ENCODE results near the gene MINDY1. TPM values are rescaled to one million over a fixed set of nuclear protein-coding genes. Genes with fewer than 3 reads are reported as not detected.

Gene MINDY1
- total RNA-seq, 1 donor from 2014 or later: 8.8 TPM

DNA sequence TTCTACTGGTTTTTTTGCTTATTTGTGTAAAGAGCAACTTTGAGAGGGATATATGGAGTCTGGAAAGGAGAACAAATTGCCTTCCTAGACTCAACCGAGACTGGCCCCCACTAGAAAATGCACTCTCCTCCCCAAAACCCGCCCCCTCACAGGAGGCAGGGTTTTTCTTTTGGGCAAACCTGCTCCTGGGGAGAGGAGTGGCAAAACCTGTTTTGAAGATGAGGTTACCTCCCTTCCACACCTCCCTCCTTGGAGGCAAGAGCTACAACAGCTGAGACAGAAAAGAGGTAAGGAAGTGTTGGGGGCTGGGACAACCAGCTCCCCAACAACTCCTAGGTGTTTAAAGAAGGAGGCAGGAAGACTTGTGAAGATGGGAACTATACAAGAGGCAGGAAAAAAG, 29.7 kb upstream of the MINDY1 start, which contains the start of gene BNIPL:
Gene BNIPL, plus strand, starts transcription at position 231 of the 400 bp plus-strand sequence. Its CDS starts 140 bp downstream, at position 371.
- Mint-ChIP-seq H3K4me1 (ENCODE audit: low read depth, unreplicated experiment) (peaks cover 8% of the 10 kb centered on the region), H3K4me3 (ENCODE audit: unreplicated experiment) (no peak within 1 kb of the TSS)
- FAIRE-seq: no peak

DNA sequence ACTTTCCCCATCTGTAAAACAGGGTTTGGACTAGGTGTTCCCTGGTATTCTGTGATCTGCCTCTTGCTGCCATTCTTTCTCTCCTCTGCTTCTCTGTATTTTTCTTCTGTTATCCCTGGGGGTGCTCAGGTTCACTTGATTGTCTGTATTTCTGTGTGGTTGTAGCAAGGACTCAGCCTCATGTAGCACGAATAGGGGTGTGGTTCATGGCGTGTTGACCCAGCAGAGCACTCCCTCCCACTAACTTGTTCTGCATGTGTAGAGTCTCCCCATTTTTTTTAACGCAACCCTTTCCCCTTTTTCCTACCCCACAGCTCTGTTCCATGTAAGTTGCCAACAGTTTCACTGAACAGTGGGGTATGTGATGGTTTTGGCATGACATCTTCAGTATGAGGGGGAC, 28.5 kb upstream of the MINDY1 start:
- FAIRE-seq (no peak), DNase-seq (ENCODE audit: low read depth) (no peak)
- Histone ChIP-seq H4K20me1 (ENCODE audit: insufficient read depth, low read length) (no peaks in the 10 kb centered on the region), H3K4me1 (ENCODE audit: insufficient read depth, low read length) (no peaks in the 10 kb centered on the region), H3K79me2 (ENCODE audit: insufficient read depth, low read length) (no peaks in the 10 kb centered on the region), H3K9ac (ENCODE audit: low read length) (no peak overlapping the region), H3K36me3 (ENCODE audit: insufficient read depth, low read length) (no peaks in the 10 kb centered on the region), H3K27ac (ENCODE audit: low read depth, low read length) (no peak overlapping the region), H3K4me3 (ENCODE audit: insufficient read depth, low read depth, low read length) (no peak overlapping the region), H3K4me2 (ENCODE audit: low read length) (no peak overlapping the region), H2AFZ (ENCODE audit: low read depth, low read length) (no peak overlapping the region), H3K27me3 (ENCODE audit: insufficient read depth, low read length) (no peaks in the 10 kb centered on the region), H3K9me3 (ENCODE audit: insufficient read depth, low read depth, low read length) (no peaks in the 10 kb centered on the region)
- peaks cover 29% of the 10 kb centered on the region for H3K36me3 Mint-ChIP-seq (ENCODE audit: low read depth, unreplicated experiment)
- TF ChIP-seq, protein P1, sequence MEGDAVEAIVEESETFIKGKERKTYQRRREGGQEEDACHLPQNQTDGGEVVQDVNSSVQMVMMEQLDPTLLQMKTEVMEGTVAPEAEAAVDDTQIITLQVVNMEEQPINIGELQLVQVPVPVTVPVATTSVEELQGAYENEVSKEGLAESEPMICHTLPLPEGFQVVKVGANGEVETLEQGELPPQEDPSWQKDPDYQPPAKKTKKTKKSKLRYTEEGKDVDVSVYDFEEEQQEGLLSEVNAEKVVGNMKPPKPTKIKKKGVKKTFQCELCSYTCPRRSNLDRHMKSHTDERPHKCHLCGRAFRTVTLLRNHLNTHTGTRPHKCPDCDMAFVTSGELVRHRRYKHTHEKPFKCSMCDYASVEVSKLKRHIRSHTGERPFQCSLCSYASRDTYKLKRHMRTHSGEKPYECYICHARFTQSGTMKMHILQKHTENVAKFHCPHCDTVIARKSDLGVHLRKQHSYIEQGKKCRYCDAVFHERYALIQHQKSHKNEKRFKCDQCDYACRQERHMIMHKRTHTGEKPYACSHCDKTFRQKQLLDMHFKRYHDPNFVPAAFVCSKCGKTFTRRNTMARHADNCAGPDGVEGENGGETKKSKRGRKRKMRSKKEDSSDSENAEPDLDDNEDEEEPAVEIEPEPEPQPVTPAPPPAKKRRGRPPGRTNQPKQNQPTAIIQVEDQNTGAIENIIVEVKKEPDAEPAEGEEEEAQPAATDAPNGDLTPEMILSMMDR (IDR thresholded peaks at IDR 0.05; ENCODE audit: insufficient read depth, low read depth, low read length): no peak
- TF ChIP-seq EZH2 (IDR thresholded peaks at IDR 0.05; ENCODE audit: insufficient read depth, low read length): no peak
- no peaks in the 10 kb centered on the region for H3K27me3 Mint-ChIP-seq (ENCODE audit: low read depth, unreplicated experiment)
- H3K4me1 Mint-ChIP-seq (ENCODE audit: low read depth, unreplicated experiment): peaks cover 8% of the 10 kb centered on the region
- H3K27ac Mint-ChIP-seq (ENCODE audit: unreplicated experiment): no peak overlapping the region
- H3K4me3 Mint-ChIP-seq (ENCODE audit: unreplicated experiment): no peak overlapping the region
- no peaks in the 10 kb centered on the region for H3K9me3 Mint-ChIP-seq (ENCODE audit: unreplicated experiment)

More for the DNA sequence above, 29.7 kb upstream of the MINDY1 start, which contains the start of gene BNIPL:
- Histone ChIP-seq H3K27ac (ENCODE audit: low read depth, low read length) (no peak within 1 kb of the TSS), H3K4me3 (ENCODE audit: insufficient read depth, low read depth, low read length) (no peak within 1 kb of the TSS), H3K4me1 (ENCODE audit: insufficient read depth, low read length) (no peaks in the 10 kb centered on the region), H3K9ac (ENCODE audit: low read length) (no peak within 1 kb of the TSS), H3K4me2 (ENCODE audit: low read length) (no peak within 1 kb of the TSS), H3K9me3 (ENCODE audit: insufficient read depth, low read depth, low read length) (no peaks in the 10 kb centered on the region), H3K27me3 (ENCODE audit: insufficient read depth, low read length) (no peaks in the 10 kb centered on the region), H4K20me1 (ENCODE audit: insufficient read depth, low read length) (no peaks in the 10 kb centered on the region), H3K79me2 (ENCODE audit: insufficient read depth, low read length) (no peaks in the 10 kb centered on the region), H3K36me3 (ENCODE audit: insufficient read depth, low read length) (no peaks in the 10 kb centered on the region), H2AFZ (ENCODE audit: low read depth, low read length) (no peak within 1 kb of the TSS)
- no peak for TF ChIP-seq EZH2 (IDR thresholded peaks at IDR 0.05; ENCODE audit: insufficient read depth, low read length)
- TF ChIP-seq, protein P1 (IDR thresholded peaks at IDR 0.05; ENCODE audit: insufficient read depth, low read depth, low read length): no peak
- Mint-ChIP-seq H3K36me3 (ENCODE audit: low read depth, unreplicated experiment) (peaks cover 23% of the 10 kb centered on the region), H3K27me3 (ENCODE audit: low read depth, unreplicated experiment) (no peaks in the 10 kb centered on the region), H3K9me3 (ENCODE audit: unreplicated experiment) (no peaks in the 10 kb centered on the region), H3K27ac (ENCODE audit: unreplicated experiment) (no peak within 1 kb of the TSS)
- no peak for DNase-seq (ENCODE audit: low read depth)

DNA sequence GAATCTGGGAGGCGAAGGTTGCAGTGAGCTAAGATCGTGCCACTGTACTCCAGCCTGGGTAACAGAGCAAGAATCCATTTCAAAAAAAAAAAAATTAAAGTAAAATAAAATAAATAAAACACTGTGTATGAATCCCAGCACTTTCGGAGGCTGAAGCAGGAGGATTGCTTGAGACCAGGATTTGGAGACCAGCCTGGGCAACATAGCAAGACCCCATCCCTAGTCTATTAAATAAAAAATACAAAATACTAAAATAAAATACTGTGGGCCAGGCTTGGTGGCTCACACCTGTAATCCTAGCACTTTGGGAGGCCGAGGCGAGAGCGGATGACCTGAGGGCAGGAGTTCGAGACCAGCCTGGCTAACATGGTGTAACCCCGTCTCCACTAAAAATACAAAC, 25.5 kb upstream of the MINDY1 start:
- no peak overlapping the region for H3K27ac Mint-ChIP-seq (ENCODE audit: unreplicated experiment)
- no peak for TF ChIP-seq EZH2 (IDR thresholded peaks at IDR 0.05; ENCODE audit: insufficient read depth, low read length)
- TF ChIP-seq, protein P1 (IDR thresholded peaks at IDR 0.05; ENCODE audit: insufficient read depth, low read depth, low read length): no peak
- no peak overlapping the region for H3K27ac ChIP-seq (ENCODE audit: low read depth, low read length)
- no peak for DNase-seq (ENCODE audit: low read depth)
- H2AFZ ChIP-seq (ENCODE audit: low read depth, low read length): no peak overlapping the region
- H3K27me3 Mint-ChIP-seq (ENCODE audit: low read depth, unreplicated experiment): no peaks in the 10 kb centered on the region
- H3K27me3 ChIP-seq (ENCODE audit: insufficient read depth, low read length): no peaks in the 10 kb centered on the region
- no peaks in the 10 kb centered on the region for H3K9me3 ChIP-seq (ENCODE audit: insufficient read depth, low read depth, low read length)
- no peak overlapping the region for H3K9ac ChIP-seq (ENCODE audit: low read length)
- H3K9me3 Mint-ChIP-seq (ENCODE audit: unreplicated experiment): no peaks in the 10 kb centered on the region
- H3K79me2 ChIP-seq (ENCODE audit: insufficient read depth, low read length): no peaks in the 10 kb centered on the region
- H3K36me3 ChIP-seq (ENCODE audit: insufficient read depth, low read length): peaks cover 9% of the 10 kb centered on the region
- H3K4me1 Mint-ChIP-seq (ENCODE audit: low read depth, unreplicated experiment): peaks cover 8% of the 10 kb centered on the region
- no peak overlapping the region for H3K4me3 ChIP-seq (ENCODE audit: insufficient read depth, low read depth, low read length)
- H3K4me3 Mint-ChIP-seq (ENCODE audit: unreplicated experiment): no peak overlapping the region
- H4K20me1 ChIP-seq (ENCODE audit: insufficient read depth, low read length): no peaks in the 10 kb centered on the region
- H3K4me1 ChIP-seq (ENCODE audit: insufficient read depth, low read length): no peaks in the 10 kb centered on the region
- no peak overlapping the region for H3K4me2 ChIP-seq (ENCODE audit: low read length)
- peaks cover 29% of the 10 kb centered on the region for H3K36me3 Mint-ChIP-seq (ENCODE audit: low read depth, unreplicated experiment)
- FAIRE-seq: no peak
